HG03342 (cell line): Measurements from ENCODE around the gene KIF1A.

Source experiments
- ATAC-seq: cut with Tn5 transposase; IDR thresholded peaks from one replicate; pipeline ENCODE4 v1.9.1; 2021; ENCODE audit warnings: mild to moderate bottlenecking, moderate library complexity; ENCODE audit not compliant: unreplicated experiment

The KIF1A gene

GRCh38 chr2:240670950-240671349 is 149.1 kb downstream of the KIF1A start:
- no peak for ATAC-seq

- no peak for ATAC-seq
These were observed 149.6 kb downstream of the KIF1A start for GRCh38 chr2:240670402-240670801.

GRCh38 chr2:240664622-240665021 is 155.4 kb downstream of the KIF1A start:
- no peak for ATAC-seq
